GM12874 (cell line): Measurements from ENCODE around the gene GIGYF2.

ENCODE experiments used
- CTCF ChIP-seq: IDR thresholded peaks from 2 replicates; pipeline ENCODE4 v1.5.1; 2011; ENCODE audit warnings: low read depth, mild to moderate bottlenecking, control low read depth, low read length, moderate library complexity; ENCODE audit not compliant: insufficient read depth

The GIGYF2 gene

DNA sequence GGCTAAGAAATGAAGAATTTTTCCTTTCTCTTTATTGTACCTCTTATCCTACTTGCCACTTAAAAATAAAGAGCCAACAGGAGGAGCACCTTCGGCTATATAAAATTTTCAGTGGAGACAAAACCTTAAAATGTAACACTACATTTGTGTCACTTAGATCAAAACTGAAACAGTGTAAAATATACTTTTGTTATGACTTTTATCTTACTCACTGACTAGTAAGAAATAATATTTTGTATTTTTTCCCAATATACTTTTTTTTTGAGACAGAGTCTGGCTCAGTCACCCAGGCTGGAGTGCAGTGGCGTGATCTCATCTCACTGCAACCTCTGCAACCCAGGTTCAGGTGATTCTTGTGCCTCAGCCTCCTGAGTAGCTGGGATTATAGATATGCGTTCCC, 50.9 kb downstream of the GIGYF2 start:
- TF ChIP-seq CTCF = no peak

- no peak for TF ChIP-seq CTCF
Measured at GRCh38 chr2:232749331-232749730, 52.2 kb downstream of the GIGYF2 start.

DNA sequence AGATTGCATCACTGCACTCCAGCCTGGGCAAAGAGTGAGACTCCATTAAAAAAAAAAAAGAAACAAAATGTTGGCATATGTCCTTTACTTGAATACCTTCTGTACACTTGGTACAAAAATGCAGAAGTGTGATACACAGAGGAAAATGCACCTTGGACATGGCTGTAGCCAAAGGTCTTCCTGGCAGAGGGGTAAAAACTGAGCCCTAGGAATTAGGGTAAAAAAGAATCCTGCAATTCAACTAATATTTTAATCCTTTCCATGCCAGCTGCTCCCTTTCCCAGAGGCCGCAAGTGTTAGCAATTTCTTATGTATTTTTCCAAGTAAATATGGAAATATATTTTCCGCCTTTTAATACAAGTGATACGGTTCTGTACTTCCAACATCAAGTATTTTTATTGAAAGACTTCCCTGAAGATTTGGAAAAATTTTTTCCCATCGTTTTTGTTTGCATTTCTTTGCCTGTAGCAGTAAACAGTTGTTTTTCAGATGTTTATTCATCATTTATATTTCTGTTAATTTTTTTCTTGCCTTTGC, 53.1 kb downstream of the GIGYF2 start:
- no peak for TF ChIP-seq CTCF

GRCh38 chr2:232757905-232758304, 60.8 kb downstream of the GIGYF2 start:
- no peak for TF ChIP-seq CTCF

GRCh38 chr2:232761301-232761907, 64.3 kb downstream of the GIGYF2 start:
- TF ChIP-seq CTCF = peak; percentile 47; the same call in 1 of the 2 replicates

DNA sequence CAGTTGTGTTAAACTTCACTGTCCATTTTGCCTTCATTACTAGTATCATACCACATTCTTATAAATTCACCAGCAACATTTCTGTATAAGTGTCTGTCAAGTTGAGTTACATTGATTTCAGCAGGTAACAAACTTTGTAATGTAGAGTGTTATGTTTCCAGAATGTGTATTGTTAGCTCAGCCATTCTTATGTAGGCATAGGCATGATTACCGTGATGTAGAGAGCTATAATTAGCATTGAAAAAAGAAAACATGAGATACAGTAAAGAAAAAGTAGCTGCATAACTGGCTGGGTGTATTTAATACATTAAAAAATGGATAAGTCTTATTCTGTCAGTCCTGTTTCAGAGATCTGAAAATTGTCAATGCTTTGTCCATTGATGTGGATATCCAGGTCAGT, 70.7 kb downstream of the GIGYF2 start:
- TF ChIP-seq CTCF = no peak

DNA sequence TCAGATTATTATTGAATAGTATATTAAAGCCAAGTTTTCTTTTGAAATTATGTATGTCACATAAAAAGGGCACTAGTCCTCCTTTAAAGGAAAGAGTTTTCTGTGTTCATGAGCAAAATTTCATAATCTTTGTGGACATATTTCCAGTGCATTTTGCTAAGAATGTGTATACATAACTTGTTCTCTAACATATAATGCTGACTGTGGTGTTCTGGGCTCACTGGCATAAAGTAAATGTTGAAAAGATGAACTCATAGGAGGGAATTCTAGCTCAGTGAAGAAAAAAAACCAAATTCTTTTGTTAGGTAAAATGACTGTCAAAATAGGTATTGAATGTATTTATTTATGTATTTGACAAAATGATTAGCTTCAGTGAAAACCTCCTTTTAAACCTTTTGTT, 73.1 kb downstream of the GIGYF2 start:
- no peak for TF ChIP-seq CTCF
